Stimulated activated CD4-positive, alpha-beta T cell treated with anti-CD3 and anti-CD28 coated beads, TNF-alpha, amount 100 ng/mL, for 24 hours (primary cell): ENCODE results near the gene ZBTB32.

Experiments
- DNase-seq, 3 experiments: peaks; one replicate each; pipeline ENCODE4 v3.0.0-alpha.2; 2020; ENCODE audit warnings: low read depth in 3 of 3

Gene ZBTB32

DNA sequence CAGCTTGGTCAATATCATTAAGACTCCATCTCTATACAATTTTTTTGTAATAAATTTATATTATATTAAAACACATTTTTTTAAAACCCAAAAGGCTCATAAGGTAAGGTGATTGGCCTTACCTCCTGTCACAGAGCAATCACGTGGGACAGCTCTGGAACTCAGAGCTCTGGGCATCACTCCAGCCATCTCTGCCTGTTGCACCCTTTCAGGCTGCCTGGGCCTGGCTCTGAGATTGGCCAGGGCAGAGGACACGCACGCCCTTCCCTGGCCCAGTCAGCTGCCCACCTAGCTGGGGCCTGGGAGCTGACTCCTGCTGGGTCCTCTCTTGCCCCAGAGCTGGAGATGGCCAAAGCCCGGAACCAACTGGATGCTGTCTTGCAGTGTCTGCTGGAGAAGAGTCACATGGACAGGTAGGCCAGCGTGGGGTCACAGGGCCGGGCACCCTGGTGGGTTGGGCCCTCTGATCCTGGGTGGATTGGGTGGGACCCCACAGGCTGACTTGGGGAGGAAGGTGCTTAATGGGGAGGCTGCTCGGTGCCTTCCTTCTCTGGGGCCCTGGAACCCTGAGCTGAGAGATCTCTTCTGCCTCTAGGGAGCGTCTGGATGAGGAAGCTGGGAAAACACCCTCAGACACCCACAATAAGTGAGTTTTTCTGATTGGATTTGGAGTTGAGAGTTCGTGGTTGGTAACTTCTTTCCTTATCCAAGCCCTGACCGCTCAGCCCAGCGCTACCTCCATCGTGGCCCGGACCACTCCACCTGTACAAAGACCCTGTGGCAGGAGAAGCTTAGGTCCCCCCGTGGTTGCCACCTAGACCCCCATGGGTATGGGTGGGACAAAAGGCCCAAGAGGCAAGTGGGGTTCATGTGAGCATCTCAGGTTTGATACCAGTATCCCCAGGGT is 47.7 kb downstream of the ZBTB32 start:
- DNase-seq, result no peak

DNA sequence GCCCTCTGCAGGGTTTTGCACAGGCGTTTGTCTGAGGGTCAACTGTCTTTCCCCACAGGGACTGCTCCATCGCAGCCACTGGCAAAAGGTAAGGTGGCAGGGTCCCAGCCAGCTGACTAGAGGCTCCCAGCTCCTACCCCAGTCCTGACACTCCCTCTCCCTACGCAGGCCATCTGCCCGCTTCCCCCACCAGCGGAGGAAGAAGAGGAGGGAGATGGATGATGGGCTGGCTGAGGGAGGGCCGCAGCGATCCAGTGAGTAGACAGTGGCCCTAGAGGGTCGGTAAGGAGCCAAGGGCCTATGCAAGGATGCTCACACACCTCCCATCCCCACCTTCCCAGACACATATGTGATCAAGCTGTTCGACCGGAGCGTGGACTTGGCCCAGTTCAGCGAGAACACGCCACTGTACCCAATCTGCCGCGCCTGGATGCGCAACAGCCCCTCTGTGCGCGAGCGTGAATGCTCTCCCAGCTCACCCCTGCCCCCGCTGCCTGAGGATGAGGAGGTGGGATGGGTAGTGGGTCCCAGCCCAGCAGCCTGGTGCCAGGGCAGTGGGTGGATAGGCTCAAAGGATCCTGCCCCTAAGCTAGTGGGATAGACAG is 48.5 kb downstream of the ZBTB32 start:
- no peak for DNase-seq

DNA sequence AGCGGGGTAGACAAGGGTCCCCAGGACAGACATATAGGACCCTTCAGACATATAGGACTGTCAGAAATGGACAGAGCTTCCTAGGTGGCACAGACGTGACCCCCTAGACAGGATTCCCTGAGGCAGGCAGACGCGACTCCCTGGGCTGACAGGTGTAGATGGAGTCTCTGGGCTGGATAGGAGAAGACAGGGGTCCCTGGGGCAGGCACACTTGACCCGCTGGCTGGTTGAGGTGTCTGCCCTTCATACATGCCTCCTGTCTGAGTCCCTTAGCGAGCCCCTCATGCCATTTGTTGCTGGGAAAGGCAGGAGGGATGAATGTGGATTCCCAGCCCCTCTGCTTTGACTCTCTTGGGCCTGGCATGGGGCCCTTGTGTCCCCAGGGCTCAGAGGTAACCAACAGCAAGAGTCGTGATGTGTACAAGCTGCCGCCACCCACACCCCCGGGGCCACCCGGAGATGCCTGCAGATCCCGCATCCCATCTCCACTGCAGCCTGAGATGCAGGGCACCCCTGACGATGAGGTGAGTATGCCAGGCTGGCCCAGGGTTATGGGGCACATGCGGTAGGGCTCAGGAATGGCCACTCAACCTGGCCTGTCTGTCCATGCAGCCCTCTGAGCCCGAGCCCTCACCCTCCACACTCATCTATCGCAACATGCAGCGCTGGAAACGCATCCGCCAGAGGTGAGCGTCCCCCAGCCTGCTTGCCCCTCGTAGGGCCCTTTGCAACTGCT is 49.4 kb downstream of the ZBTB32 start:
- DNase-seq, result no peak

DNA sequence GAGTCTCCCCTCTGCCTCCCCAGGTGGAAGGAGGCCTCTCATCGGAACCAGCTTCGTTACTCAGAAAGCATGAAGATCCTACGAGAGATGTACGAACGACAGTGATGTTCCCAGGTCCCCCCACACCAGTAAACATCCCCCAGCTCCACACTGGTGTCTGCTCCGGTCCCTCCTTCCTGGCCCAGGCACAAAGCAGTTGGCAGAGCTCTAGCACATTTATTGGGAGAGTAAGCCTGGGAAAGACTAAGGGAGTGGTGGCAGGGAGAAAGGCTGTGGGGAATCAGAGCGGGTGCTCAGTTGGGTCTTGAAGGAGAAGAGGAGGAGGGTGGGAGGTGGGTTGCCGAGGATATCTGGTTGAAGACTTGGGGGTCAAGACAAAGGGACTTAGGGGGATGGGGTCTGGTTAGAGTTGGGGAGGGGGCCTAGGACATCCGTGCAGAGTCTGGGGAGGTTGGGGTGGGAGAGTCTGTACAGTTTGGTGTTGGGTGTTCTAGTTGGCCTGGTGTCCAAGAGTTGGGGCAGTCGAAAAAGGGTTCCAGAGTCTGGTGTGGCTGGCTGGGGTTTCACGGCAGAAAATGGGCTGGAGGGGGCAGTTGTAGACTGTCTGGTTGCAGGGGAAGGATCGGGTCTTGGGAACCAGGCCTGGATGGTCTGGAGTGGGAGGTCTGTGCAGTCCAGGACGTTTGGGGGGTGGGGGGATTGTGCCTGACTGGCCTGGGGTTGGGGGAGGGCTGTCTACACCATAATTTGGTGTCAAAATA is 50.2 kb downstream of the ZBTB32 start:
- DNase-seq, result no peak

DNA sequence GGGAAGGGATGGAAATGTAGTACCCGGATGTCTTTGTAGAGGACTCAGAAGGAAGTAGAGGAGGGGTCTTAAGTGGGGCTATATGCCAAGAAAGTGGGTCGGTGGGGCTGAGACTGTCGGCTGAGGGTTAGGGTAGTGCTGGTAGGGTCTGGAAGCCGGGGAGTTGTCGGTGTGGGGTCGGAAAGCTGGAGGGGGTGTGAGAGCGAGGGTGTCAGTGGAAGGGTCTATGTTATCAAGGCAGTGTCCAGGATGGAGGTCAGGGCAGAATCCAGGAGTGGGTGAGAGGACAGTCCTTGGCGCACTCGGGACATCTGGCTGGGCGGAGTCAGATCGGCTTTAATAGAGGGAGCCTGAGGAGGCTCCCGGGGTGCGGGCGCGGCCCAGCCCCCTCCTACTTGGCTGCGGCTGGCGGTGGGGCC is 50.8 kb downstream of the ZBTB32 start:
- DNase-seq, result no peak

DNA sequence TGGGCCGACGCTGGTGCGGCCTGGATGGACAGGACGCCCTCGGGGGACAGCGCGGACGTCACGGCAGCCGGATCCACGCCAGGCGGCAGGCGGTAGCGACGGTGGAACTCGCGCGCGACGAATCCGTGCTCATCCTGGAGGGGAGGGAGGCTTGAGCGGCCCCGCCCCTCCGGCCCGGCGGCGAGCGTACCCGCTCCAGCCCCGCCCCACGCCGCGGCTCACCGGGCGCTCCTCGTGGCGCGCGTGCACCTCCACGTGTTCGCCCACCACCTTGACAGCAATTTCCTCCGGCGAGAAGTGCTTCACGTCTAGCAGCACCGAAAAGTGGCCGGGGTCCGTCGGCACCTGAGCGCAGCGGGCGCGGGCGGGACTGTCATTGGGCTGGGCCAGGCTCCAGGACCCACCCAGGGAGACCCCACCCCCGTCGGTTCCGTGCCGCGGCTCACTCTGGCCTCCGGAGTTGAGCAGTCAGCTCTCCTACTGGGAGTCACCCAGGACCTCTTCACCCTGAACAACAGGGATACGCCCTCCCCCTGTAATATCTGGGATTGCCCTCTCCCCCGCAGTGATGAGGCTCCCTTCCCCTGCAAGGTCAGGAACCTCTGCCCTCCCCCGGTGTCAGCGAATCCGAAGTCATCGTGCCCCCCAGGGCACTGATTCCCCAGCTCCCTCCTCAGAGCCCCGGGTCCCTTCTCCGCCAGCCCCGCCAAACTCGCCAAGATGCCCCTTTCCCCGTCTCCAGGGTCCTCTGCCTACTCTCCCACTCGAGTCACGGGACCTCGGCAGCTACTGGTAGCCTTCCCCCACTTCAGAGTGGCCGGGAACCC is 51.4 kb downstream of the ZBTB32 start:
- peak in 1 of 3 experiments; percentile 38 for DNase-seq

DNA sequence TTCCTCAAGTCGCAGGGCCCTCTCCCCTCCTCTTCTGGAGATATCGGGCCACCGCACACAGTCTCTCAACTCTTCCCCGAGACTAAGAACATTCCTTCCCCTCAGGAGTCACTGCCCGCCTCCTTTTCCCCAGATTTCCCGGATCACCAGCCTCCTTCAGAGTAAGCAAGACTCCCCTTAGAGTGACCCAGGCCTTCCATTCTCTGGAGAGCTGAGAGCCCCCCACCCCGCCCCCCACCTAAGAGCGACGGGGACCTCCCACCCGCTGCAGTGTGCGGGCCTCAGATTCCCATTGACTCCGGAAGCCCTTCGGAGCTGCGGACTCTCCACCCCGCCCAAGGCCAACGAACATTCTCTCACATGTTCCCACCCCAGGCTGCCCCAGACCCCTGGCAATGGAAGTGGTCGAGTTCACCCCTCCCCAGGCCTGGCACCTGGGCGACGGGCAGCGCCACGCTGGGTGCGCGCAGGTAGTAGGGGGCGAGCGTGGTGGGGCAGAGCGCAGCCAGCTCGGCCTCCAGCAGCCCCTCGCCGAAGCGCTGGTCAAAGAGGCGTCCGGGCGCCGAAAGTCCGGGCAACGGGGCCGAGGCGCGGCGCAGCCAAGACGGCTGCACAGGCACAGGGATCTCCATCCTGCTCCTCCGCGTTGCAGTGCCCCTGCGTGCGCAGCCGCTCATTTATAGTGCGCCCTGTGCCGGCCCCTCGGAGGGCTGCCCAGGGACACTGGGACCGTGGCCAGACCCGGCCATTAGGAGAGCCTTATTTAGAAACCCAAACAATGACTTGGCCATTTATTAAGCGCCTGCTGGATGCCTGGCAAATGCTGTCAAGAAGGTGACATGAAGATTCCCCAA is 52.2 kb downstream of the ZBTB32 start, which contains the start of gene HSPB6:
TSS of gene HSPB6 (minus strand) at position 653 of the 854 bp plus-strand sequence. CDS start at position 632, 21 bp downstream.
- no peak for DNase-seq

DNA sequence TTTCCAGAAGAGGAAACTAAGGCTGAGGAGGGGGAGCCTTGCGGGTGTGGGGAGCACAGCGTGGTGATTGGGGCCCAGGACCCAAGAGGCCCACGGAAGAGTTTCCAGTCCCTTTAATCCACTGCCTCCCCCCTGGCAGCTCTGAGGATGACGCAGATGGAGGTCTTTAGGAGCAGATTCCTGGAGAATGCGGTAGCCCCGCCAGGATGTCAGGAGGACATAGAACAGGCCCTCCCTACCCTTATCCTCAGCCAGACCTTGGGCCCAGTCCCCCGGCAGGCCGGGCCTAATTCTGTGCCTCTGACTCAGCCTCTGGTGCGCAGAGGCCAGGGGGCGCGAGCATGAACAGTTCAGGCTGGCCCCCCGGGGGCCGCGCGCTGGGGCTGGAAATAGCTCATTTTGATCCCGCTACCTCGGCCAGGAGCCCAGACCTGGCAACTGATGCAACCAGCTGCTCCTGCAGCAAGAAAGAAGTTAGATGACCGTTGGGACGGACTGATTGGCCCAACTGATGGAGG is 52.9 kb downstream of the ZBTB32 start:
- peak in 1 of 3 experiments; percentile 28 for DNase-seq

DNA sequence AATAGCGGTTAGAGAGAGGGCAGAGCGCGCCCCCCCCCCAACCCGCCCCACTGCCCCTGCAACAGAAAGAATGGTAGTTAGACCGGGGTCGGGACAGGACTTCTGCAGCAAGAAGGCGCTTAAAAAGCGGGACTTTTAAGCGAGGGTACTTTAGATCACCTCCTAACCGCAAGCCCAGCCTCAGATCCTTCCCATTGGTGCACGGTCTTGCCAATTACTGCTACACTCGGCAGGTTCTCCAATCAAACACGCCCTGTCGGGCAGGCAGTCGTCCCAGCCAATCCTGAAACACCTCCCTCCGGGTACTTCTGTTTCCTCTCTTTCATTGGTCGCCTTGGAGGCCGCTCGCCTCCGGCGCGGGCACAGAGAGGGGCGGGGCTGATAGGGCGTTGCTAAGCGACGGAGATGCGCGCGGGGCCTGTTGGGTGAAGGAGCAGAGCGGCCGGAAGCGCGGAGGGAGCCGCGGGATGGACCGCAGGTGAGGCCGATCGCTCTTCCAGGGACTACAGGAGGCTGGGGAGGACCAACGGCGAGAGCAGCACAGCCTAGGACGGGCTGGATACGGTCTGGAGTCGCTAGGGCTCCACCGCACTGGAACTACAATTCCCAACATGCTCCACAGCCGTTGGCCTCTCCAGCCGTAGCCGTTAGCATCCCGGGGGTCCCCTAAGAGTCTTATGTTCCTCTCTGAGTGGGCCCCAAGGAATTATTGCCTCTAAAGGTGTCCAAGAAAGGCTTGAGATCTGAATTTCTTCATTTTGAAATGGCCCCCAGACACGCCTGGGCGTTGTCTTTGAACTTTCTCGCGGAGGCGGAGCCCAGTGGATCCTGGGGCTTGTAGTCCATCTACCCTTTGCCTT is 53.6 kb downstream of the ZBTB32 start, which contains the start of gene PROSER3:
TSS of gene PROSER3 (plus strand) at position 428 of the 860 bp plus-strand sequence. CDS start at position 468, 40 bp downstream.
- DNase-seq, result peak; percentile 97 to 99 (median 97)

DNA sequence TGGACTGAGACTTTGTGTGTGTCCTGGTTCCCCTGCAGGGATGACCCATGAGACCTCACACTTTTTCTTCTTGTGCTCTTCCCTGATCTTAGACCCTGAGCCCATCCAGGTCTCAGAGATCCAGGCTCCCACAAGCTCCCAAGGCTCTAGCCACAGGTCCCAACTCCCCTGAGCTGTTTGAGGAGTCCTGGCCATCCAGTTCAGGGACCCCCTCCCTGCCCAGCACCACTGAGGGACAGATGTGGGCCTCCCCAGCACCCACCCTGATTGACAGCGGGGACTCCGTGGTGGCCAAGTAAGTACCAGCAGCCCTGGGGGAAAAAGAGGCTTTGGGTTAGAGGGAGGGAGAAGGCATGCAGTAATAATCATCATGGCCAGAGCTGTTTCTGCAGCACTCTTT is 55.3 kb downstream of the ZBTB32 start:
- no peak for DNase-seq

DNA sequence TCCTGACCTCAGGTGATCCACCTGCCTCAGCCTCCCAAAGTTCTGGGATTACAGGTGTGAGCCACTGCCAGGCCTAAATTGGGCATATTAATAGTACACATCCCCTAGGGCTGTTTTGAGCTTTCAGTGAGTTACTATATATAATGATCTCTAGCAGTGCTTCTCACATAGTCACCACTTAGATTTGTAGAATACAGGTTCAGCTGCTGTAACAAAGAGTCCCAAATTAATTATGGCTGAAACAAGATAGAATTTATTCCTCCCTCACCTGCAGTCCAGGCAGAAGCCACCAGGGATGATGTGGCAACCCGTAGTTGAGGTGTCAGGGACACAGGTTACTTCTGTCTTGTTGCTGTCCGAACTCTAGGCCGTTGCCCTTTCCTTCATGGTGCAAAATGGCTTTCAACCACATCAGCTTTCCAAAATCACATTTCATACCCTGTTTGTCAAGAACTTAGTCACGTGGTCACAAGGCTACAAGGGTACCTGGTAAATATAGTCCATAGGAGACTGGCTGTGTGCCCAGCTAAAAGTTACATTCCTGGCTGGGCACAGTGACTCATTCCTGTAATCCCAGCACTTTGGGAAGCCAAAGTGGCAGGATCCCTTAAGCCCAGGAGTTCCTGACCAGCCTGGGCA is 56.5 kb downstream of the ZBTB32 start:
- no peak for DNase-seq

DNA sequence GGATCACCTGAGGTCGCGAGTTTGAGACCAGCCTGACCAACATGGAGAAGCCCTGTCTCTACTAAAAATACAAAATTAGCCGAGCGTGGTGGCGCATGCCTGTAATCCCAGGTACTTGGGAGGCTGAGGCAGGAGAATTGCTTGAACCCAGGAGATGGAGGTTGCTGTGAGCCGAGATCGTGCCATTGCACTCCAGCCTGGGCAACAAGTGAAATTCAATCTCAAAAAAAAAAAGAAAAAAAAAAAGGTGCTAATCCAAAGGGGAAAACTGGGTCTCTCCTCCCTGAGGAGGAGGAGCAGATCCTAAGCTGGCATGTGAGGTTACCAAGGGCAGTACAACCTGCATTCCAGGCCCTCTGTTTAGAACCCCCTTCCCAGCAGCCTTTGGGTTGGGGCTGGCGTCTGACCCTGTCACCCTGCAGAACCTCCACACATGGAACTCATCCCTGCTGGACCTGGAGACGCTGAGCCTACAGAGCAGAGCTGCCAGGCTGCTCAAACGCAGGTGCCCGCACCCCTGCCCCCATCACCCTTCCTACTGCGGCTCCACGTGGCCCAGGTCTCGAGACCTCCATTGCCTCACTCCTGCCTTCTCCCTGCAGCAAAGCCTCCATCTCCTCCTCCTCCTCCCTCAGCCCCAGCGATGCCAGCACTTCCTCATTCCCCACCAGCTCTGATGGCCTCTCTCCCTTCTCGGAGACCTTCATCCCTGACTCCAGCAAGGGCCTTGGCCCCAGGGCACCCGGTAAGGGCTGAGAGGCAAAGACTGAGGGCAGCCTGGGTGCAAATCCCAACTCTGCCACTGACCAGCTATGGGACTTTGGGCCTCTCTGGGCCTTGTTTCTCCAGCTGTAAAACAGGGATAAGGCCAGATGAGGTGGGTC is 60.3 kb downstream of the ZBTB32 start:
- no peak for DNase-seq
